LoVo (cell line): ENCODE data around the gene LARGE1.

Experiments
- DNase-seq: peaks from one replicate; pipeline ENCODE4 v3.0.0-alpha.2; 2016; ENCODE audit warnings: low spot score

LARGE1 gene

DNA sequence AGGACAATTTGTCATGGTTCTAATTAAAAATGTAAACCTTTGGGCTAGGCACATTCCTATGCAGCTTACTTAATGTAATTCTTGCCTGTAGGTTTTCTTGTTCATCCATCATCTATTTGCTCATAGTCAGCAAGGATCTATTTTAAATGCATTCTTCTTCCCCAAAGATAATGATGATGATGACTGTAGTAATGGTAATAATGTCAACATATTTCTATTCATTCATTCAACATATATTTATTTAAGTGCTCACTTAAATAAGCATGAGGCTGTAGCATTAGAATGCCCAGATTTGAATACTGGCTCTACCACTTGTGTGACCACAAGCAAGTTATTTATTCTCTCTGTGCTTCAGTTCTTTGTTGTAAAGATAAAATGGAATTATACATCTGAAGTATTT is 692.5 kb downstream of the LARGE1 start:
- no peak for DNase-seq

GRCh38 chr22:33224841-33225240 is 695.4 kb downstream of the LARGE1 start:
- DNase-seq: no peak
